ENCODE results near the gene PYGB.

The PYGB gene

DNA sequence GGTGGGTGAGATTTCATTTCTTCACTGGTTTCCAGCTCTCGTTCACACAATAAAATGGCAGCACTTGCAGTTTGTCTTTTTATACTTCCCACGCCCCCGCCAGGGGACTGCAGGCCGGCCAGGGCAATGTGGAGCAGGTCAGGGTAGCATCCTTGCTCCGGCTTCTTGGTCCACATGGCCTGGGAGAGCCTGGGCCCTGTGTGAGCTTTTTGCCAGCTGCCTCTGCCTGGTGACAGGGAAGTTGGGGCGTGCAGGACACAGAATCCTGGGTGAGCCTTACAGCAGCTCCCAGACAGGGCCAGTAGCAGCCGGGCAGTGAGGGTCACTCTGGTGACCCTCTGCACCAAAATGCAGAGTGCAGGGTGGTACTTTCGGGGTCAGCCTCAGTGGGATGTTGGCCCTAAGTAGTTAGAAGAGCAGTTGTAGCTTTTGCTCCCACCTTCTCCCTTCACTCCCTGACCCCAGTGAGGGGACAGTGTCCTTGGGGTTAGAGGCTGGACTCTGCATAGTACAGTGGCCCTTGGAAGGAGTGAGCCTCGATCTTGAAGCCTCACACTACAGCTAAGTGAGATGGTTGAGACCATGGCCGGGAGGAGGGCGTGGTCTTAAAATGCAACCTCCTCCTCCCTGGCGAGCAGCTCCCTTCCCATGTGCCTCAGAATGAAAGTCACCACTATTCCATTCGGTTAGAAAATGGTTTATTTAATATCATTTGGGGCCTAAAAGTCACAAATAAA lies 23.8 kb downstream of the PYGB start:
- no peak for DNase-seq

DNA sequence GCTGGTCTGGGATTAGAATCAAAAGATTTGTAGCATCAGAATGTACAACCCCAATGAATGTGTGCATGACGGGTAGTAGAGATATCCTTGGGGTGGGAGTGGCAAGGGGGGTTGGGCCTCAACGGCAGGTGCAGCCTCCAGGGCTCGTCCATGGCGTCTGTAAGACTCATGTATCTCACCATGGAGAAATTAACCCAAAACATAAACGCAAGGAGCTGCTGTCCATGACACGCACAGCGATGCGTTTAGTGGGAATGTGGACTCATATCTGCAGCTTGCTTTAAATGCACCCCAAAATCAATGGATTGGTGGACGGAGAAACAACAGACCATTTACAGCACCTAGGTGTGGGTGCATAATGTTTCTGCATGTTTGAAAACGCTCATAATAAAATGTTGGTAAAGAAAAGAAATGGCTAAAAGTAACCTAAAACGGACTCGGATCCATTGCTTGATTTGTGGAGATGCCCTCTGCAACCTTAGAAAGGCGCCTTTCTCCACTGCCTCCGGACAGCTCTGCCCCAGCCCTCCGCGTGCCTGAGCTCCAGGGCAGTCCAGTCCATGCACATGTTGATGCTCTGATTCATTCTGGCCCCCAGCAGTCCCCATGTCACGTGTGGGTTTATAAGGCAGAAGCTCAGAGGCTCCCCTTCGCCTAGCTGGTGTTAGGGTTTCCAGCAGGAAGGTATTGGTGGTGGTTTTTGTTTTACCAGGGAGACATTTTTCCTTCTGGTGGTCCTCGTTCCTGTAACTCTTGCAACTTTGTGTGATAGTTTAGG lies 24.5 kb downstream of the PYGB start:
- no peak for DNase-seq

DNA sequence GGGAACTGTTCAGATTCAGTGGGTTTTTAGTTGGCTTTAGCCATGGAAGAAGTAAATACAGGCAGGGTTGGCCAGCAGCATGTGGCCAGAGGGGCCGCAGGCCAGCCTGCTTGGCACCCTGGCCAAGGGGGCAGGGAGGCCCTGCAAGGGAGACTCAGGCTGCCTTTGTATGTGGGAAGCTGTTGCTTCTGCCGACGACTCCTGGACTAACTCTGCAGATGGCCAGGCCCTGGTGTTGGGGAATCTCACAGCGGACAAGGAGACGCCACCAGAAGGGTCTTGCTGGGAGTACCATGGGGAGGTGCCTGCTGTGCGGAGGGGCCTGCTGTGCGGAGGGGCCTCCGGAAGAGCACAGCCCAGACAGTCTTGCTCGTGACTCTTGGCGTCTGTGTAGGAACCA lies 25.2 kb downstream of the PYGB start:
- DNase-seq, result no peak

DNA sequence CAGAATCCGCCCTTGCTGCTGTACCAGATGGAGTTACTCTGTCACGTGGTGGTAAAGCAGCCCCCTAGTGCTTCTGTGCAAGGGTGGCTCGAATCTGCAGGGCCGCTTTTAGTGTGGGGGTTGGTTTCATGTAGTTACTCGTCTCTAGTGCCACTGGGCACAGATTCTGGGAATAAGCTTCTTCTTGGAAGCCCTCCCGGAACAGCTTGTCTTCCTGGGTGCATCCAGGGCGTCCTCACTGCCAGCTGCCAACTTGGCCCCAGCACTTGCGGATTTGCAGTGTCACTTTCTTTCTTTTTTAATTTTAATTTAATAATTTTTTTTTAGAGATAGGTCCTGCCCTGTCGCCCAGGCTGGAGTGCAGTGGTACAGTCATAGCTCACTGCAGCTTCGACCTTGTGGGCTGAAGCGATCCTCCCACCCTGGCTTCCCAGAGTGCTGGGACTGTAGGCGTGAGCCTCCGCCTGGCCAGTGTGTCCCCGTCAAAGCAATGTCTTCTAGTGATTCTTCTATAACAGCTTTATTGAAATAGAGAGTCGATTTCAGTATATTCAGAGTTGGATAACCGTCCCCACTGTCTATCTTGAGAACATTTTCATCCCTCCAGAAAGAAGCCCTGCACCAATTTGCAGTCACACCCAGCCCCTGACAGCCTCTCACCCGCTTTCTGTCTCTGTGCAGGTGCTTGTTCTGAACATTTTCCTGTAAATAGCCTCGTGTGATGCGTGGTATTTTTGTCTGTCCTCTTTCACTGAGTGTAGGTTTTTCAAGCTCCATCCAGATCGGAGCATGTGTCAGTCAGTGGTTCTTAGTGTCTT lies 25.9 kb downstream of the PYGB start:
- no peak for DNase-seq

DNA sequence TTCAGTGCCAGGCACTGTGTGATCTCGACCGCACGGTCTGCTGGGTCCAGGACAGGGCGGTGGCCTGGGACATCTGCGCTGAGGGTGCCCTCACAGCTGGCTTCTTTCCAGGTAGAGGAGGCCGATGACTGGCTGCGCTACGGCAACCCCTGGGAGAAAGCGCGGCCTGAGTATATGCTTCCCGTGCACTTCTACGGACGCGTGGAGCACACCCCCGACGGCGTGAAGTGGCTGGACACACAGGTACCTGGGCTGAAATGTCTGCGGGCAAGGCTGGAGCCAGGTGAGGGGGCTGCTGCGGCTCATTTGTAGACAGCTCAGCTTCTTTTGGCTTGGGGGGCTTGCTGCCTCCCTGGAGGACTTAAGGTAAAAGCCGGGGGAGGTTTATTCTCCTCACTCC lies 26.6 kb downstream of the PYGB start:
- no peak for DNase-seq

GRCh38 chr20:25274891-25275812 lies 27.3 kb downstream of the PYGB start:
- no peak for DNase-seq

- no peak for DNase-seq
Observed at GRCh38 chr20:25275813-25276532, 28.1 kb downstream of the PYGB start.

DNA sequence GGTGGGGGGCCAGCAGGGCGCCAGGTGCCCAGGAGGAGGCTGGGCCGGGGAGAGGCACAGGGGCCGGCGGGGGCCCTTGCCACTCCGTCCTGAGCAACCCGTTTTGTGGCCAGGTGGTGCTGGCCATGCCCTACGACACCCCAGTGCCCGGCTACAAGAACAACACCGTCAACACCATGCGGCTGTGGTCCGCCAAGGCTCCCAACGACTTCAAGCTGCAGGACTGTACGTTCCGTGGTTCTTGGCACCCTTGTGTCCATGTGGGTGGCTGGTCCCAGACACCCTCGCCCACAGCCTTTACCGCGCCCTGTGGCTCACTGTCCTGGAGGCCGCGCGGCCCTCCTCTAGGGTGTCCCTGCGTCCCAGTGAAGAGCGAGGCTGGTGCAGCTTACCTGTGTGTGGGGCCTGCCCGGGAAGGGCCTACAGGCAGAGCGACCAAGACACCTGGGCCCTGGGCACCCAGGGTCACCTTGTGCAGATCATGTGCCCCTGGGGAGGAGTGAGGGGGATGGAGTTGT lies 28.7 kb downstream of the PYGB start:
- no peak for DNase-seq

DNA sequence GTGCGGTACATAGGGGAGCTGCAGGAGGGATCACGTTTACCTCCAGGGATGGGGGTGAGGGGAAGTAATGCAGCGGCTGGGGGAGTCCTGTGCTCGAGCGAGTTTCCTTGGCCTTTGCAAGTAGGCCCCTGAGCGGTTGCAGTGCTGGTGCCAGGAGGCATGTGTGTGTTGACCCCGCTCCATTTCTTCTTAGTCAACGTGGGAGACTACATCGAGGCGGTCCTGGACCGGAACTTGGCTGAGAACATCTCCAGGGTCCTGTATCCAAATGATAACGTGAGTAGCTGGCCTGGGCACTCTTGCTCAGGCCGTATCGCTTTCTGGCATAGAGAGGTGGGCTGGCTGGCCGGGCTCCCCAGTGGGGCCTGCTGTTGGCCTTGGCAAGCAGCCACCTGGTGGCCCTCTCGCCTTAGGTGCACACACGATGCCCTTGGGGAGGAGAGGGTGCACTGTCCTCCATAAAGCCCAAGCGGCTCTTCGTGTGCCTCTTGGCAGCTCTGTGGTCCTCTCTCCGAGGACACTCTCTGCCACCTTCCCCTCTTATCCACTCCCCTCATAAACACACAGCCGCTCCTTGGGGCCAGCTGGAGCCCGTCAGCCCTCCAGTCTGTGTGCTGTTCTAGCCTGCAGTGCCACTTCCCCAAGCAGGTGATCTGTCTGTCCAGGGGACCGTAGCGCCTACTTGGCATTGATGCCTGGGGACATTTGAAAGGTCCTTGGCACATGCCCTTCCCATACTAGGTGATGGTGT lies 29.3 kb downstream of the PYGB start:
- no peak for DNase-seq

DNA sequence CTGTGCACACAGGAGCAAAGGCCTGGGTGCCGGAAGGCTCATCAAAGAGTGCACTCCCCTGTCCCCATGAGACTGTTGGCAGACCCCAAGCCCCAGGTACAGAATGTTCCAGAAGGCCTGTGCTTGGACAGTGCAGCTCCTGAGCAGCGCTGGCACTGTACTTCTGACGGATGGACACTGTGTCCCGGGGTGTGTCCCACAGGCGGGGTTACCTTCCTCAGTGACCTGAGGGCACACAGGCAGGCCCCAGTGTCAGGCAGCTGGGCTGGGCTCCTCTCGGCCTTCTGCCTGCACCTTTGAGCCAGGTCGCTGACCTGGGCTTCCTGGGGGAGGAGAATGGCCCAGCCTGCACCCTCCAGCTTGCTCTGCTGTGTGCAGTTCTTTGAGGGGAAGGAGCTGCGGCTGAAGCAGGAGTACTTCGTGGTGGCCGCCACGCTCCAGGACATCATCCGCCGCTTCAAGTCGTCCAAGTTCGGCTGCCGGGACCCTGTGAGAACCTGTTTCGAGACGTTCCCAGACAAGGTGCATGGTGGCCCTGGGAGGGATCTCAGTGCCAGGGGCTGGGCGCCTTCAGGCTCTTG lies 30.1 kb downstream of the PYGB start:
- no peak for DNase-seq

- no peak for DNase-seq
Observed at GRCh38 chr20:25278636-25279361, 30.9 kb downstream of the PYGB start.

- no peak for DNase-seq
Observed at GRCh38 chr20:25279403-25279802, 31.5 kb downstream of the PYGB start.

DNA sequence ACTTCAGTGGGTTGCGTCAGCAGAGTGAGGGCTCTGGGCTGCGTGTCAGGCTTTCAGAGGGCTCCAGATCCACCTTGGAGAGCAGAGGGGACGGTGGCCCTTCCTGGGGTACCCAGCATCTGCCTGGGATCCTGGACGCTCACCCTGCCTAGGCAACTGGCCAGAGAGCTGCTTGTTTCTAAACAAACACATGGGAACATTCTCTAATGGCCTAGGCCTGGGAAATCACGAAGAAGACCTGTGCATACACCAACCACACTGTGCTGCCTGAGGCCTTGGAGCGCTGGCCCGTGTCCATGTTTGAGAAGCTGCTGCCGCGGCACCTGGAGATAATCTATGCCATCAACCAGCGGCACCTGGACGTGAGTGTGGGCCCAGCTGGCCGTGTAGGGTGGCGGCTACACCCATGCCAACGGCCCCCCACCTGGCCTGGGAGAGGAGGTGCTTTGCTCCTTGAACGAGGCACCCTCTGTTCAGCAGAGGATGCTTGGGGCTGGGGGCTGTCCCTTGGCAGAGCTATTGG lies 32.2 kb downstream of the PYGB start:
- DNase-seq, result no peak

- no peak for DNase-seq
Observed at GRCh38 chr20:25280574-25281535, 33.0 kb downstream of the PYGB start.

DNA sequence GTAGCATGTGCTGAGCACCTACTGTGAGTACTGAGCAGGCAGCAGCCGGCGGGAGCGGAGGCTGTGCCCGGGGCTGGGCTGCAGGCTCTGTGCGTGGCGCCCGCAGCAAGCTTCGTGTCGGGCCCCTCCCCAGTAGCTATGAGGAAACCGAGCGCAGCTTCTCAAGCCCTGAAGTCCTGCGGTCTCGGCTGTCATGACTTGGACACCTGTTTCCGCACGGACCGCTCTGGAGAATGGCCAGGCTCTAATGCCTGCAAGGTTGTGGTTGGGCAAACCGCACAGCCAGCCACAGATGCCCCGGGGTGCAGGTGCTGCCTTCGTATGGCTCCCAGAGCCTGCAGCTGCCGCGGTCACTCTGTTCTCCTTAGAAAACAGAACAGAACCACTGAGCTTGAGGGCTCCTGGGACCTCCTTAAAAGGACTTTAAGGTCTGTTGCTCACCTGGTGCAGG lies 33.7 kb downstream of the PYGB start:
- no peak for DNase-seq

GRCh38 chr20:25282034-25282781 lies 34.3 kb downstream of the PYGB start:
- no peak for DNase-seq

DNA sequence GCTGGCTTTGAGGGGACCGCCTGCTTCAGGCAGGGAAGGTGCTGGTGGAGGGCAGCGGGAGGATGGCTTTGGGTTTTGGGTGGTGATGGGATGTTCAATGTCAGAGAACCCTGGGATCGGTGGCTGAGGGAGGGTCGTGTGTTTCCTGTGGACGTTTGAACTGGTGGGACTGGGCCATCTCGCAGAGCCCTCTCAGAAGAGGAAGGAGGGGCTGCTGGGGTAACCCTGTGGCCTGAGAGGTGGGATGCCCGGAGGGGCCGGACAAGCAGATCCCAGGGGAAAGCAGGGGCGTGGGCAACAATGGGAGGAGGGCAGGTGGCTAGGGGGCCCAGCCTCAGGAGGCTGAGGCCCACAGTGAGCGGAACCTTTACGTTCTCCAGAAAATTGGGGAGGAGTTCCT lies 34.9 kb downstream of the PYGB start:
- no peak for DNase-seq

Data from suppressor macrophage (primary cell).